Sigmoid colon (tissue), 7 donors: ENCODE data around the gene IGLL1. TPM values are rescaled to one million over a fixed set of nuclear protein-coding genes. Genes with fewer than 3 reads are reported as not detected.
"Not testable (repeated sequence)": the region's sequence is repeated elsewhere in the genome, so short reads cannot be mapped to it uniquely, and the experiment has no call there.

Experiments used
- DNase-seq: peaks from one replicate; pipeline ENCODE4 v3.0.0-alpha.2; 2019
- H3K27ac ChIP-seq, 4 donors: fragments of 200-600 bp; sonication (generic); one replicate each; pipeline ENCODE4 v1.5.1; 2016 to 2019; ENCODE audit warnings: mild to moderate bottlenecking in 1 of 4
- H3K27me3 ChIP-seq, 3 donors: fragments of 200-600 bp; sonication (generic); one replicate each; pipeline ENCODE4 v1.5.1; 2019; ENCODE audit warnings: mild to moderate bottlenecking in 1 of 3
- H3K36me3 ChIP-seq, 4 donors: fragments of 200-600 bp; sonication (generic); one replicate each; pipeline ENCODE4 v1.5.1; 2016 to 2019
- H3K4me1 ChIP-seq, 4 donors: fragments of 200-600 bp; sonication (generic); one replicate each; pipeline ENCODE4 v1.5.1; 2017 to 2019
- H3K4me3 ChIP-seq, 4 donors: fragments of 200-600 bp; sonication (generic); one replicate each; pipeline ENCODE4 v1.5.1; 2017 to 2019; ENCODE audit warnings: mild to moderate bottlenecking in 2 of 4, moderate library complexity in 1 of 4
- H3K9me3 ChIP-seq, 4 donors: fragments of 200-600 bp in 3 of 4; sonication (generic) in 3 of 4; one replicate each; pipeline versions ENCODE4 v1.5.1 to v1.6.1; 2013 to 2019
- EP300 ChIP-seq, 4 donors: sonication (generic); formaldehyde crosslinking; IDR thresholded peaks; one replicate each; pipeline ENCODE4 v1.6.1; 2017; ENCODE audit warnings: antibody characterized with exemption in 4 of 4
- POLR2A ChIP-seq, 2 donors: fragments of 450-650 bp; IDR thresholded peaks; one replicate each; pipeline ENCODE4 v1.6.1; 2016; ENCODE audit warnings: antibody characterized with exemption in 2 of 2, mild to moderate bottlenecking in 2 of 2, moderate library complexity in 2 of 2
- POLR2AphosphoS5 ChIP-seq, 4 donors: sonication (generic); formaldehyde crosslinking; IDR thresholded peaks; one replicate each; pipeline ENCODE4 v1.6.1; 2017; ENCODE audit warnings: antibody characterized with exemption in 4 of 4
- WGBS, 2 donors: extraction: QIAGEN DNeasy Blood & Tissue Kit; methylation state at CpG; one replicate each; pipeline ENCODE4 v1.1.7; 2013; 5-methylcytosine and 5-hydroxymethylcytosine counted together
- intact Hi-C: fragments of 100-400 bp; cut with DNase I; formaldehyde crosslinking; loops from one replicate; pipeline ENCODE4 v1.15.1; 2023
- polyA plus RNA-seq, 3 donors: library from polyadenylated mRNA; stranded (reverse); fragments of 200-250 nt; gene quantifications; one replicate each; pipeline ENCODE4 v1.2.3, GENCODE V29; 2013
- total RNA-seq, 4 donors: library from RNA; depleted of rRNA; stranded (reverse); fragments of >200 nt; gene quantifications; one replicate each; pipeline ENCODE4 v1.1.0, GENCODE V29; 2016
- TF ChIP-seq, protein P1 (sequence below), 4 experiments: fragments of 450-650 bp in 3 of 4; fragments of 200-600 bp in 1 of 4; IDR thresholded peaks; one replicate each; pipeline ENCODE4 v1.5.1; 2016 to 2019; ENCODE audit warnings: antibody characterized with exemption in 4 of 4, mild to moderate bottlenecking in 3 of 4, moderate library complexity in 2 of 4
- donor health status: healthy with polysubstance abuse.
- donor health status: Bipolar disorder and iron deficiency.
- donor health status: healthy.

The IGLL1 gene
- total and polyA plus RNA-seq, 7 donors: not detected

DNA sequence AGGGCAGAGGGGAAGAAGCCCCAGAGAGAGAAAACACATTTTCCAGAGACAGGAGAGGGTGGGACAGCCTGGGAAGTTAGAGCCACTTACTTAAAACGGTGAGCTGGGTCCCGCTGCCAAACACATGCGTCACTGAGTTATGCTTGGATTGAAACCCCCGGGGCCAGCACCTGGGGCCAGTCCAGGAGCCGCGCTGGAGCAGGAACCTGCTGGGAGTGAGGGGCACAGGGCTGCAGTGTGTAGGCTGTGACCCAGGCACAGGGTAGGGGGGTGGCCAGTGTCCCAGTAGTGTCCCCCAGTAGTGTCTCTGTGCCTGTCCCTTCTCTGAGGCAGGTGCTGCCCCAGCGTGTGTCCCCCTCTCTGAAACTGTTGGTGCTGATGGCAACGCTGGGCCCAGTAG, 5.2 kb downstream of the IGLL1 start:
- Histone ChIP-seq H3K9me3 (no peaks in the 10 kb centered on the region), H3K4me1 (no peaks in the 10 kb centered on the region), H3K36me3 (no peaks in the 10 kb centered on the region), H3K27me3 (no peaks in the 10 kb centered on the region), H3K27ac (no peak overlapping the region), H3K4me3 (no peak overlapping the region)
- TF ChIP-seq, protein P1, sequence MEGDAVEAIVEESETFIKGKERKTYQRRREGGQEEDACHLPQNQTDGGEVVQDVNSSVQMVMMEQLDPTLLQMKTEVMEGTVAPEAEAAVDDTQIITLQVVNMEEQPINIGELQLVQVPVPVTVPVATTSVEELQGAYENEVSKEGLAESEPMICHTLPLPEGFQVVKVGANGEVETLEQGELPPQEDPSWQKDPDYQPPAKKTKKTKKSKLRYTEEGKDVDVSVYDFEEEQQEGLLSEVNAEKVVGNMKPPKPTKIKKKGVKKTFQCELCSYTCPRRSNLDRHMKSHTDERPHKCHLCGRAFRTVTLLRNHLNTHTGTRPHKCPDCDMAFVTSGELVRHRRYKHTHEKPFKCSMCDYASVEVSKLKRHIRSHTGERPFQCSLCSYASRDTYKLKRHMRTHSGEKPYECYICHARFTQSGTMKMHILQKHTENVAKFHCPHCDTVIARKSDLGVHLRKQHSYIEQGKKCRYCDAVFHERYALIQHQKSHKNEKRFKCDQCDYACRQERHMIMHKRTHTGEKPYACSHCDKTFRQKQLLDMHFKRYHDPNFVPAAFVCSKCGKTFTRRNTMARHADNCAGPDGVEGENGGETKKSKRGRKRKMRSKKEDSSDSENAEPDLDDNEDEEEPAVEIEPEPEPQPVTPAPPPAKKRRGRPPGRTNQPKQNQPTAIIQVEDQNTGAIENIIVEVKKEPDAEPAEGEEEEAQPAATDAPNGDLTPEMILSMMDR (IDR thresholded peaks at IDR 0.05): no peak
- no peak for TF ChIP-seq POLR2AphosphoS5 (IDR thresholded peaks at IDR 0.05)
- no peak for TF ChIP-seq EP300 (IDR thresholded peaks at IDR 0.05)
- no peak for TF ChIP-seq POLR2A (IDR thresholded peaks at IDR 0.05)
- 78% methylated on average over 8 of the region's 8 CpGs for WGBS, 2 donors
- no peak for DNase-seq
- intact Hi-C loops: no loop called here

DNA sequence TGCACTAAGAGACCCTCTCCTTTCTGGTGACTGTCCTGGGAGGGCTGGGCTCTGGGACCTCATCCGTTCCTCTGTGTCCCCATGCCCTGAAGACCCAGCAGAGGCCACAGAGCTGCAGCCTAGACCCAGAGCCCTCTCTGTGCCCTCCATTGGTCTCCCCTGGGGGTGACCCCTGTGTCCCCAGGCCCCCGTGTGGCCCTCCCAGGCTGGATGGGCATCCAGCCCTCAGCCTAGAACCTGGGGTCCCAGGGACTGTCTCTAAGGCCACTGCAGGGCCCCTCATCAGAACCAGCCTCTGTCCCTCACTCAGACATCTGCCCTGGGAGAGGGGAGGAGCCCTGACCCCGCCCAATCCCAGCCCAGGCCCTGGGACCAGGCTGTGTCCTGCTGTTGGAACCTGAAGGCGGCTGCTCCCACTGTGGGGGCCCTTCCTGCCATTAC, 5.7 kb downstream of the IGLL1 start:
- intact Hi-C loops: no loop called here
- TF ChIP-seq EP300 (IDR thresholded peaks at IDR 0.05) (no peak), POLR2A (IDR thresholded peaks at IDR 0.05) (no peak), POLR2AphosphoS5 (IDR thresholded peaks at IDR 0.05) (no peak)
- TF ChIP-seq, protein P1 (IDR thresholded peaks at IDR 0.05): no peak
- Histone ChIP-seq H3K36me3 (no peaks in the 10 kb centered on the region), H3K27ac (no peak overlapping the region), H3K4me3 (no peak overlapping the region), H3K4me1 (no peaks in the 10 kb centered on the region), H3K9me3 (no peaks in the 10 kb centered on the region), H3K27me3 (no peaks in the 10 kb centered on the region)
- WGBS, 2 donors: 68 to 77% methylated on average over 4 of the region's 4 CpGs
- DNase-seq: no peak

DNA sequence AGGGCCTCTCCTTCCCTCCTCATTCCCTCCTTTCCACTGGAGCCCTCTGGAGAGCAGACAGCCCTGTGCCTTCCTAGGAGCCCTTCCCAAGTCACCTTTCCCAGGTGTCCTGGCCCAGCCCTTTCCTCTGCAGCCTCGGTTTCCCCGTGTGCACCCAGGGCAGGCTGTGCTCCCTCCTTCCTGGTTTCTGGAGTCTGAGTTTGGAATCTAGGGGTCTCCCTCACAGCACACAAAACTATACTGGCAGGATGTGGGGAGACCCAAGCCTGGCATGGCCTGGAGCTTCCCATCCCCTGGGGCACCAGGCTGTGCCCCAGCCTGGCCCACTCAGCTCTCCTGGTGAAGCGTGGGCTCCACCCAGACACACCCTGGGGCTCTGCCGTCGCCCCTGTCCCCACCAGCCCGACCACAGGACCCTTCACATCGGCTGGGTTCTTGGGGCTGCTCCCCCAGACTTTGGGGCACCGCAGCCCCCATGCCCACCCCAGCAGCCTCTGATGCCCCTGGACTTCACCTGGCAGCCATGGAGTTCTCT, 6.3 kb downstream of the IGLL1 start:
- WGBS, 2 donors: 60 to 62% methylated on average over 8 of the region's 8 CpGs
- intact Hi-C loops, H3K9me3 ChIP-seq, H3K27me3 ChIP-seq, H3K4me1 ChIP-seq, DNase-seq, H3K36me3 ChIP-seq, H3K4me3 ChIP-seq, H3K27ac ChIP-seq: not testable (repeated sequence)

DNA sequence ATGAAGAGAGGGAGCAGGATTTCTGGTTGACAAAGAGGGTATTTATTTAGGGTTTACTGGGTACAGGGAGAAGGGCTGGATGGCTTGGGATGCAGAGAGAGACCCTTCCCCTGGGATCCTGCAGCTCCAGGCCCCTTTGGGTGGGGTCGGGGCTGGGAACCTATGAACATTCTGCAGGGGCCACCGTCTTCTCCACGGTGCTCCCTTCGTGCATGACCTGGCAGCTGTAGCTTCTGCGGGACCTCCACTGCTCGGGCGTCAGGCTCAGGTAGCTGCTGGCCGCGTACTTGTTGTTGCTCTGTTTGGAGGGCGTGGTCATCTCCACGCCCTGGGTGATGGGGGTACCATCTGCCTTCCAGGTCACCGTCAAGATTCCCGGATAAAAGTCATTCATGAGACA, 7.0 kb downstream of the IGLL1 start:
- DNase-seq, H3K27ac ChIP-seq, intact Hi-C loops, H3K4me1 ChIP-seq, H3K9me3 ChIP-seq, H3K36me3 ChIP-seq, H3K4me3 ChIP-seq, H3K27me3 ChIP-seq: not testable (repeated sequence)
- WGBS, 2 donors: 56 to 76% methylated on average over 13 of the region's 13 CpGs

DNA sequence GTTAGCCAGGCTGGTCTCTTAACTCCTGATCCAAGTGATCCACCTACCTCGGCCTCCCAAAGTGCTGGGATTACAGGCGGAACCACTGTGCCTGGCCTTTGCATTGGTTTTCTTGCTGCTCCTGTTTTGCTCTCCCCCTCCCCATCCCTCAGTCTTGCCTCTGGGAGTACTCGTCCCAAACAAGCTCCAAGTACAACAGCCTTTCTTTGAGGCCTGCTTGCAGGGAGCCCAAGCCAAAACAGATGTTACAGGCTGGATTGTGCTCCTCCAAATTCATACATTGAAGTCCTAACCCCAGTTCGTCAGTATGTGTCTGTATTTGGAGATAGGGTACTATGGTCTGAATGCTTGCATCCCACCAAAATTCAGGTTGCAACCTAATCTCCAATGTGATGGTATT, 8.6 kb downstream of the IGLL1 start:
- no peak overlapping the region for H3K27ac ChIP-seq
- H3K27me3 ChIP-seq: peaks cover 3 to 5% (median 4%) of the 10 kb centered on the region in 3 donors
- H3K4me1 ChIP-seq: peaks cover 0 to 2% (median 2%) of the 10 kb centered on the region in 4 donors
- TF ChIP-seq POLR2AphosphoS5 (IDR thresholded peaks at IDR 0.05): no peak
- no peak for TF ChIP-seq POLR2A (IDR thresholded peaks at IDR 0.05)
- TF ChIP-seq, protein P1 (IDR thresholded peaks at IDR 0.05): no peak
- no peak for TF ChIP-seq EP300 (IDR thresholded peaks at IDR 0.05)
- no peaks in the 10 kb centered on the region for H3K9me3 ChIP-seq
- intact Hi-C loops: no loop called here
- H3K4me3 ChIP-seq: no peak overlapping the region
- DNase-seq: no peak
- 88 to 89% methylated on average over 4 of the region's 4 CpGs for WGBS, 2 donors
- H3K36me3 ChIP-seq: no peaks in the 10 kb centered on the region

DNA sequence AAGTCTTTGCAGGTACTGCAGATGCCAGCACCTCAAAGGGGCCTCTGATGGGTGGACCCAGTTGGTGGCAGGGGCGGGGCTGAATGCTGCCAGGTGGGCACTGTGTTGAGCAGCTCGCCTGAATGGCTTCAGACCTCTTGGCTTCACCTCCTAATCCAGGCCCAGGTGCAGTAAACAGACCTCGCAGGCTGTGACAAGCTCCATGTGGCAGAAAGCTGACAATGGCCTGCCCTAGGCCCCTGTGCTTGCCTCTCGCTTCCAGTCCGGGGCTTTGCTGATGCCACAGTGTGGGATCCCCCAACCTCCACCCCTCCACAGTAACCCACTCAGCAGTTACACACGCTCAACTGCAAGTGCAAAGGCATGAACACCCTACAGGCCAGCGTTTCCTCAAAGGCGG, 9.4 kb downstream of the IGLL1 start:
- no peak for DNase-seq
- TF ChIP-seq POLR2A (IDR thresholded peaks at IDR 0.05) (no peak), EP300 (IDR thresholded peaks at IDR 0.05) (no peak), POLR2AphosphoS5 (IDR thresholded peaks at IDR 0.05) (no peak)
- TF ChIP-seq, protein P1 (IDR thresholded peaks at IDR 0.05): no peak
- intact Hi-C loops: no loop called here
- WGBS, 2 donors: 77 to 85% methylated on average over 8 of the region's 8 CpGs
- Histone ChIP-seq H3K9me3 (no peaks in the 10 kb centered on the region), H3K27me3 (peaks cover 10 to 13% (median 12%) of the 10 kb centered on the region in 3 donors), H3K4me3 (no peak overlapping the region), H3K27ac (no peak overlapping the region), H3K36me3 (no peaks in the 10 kb centered on the region), H3K4me1 (peaks cover 0 to 11% (median 10%) of the 10 kb centered on the region in 4 donors)
